Suprapubic skin (tissue), 3 donors: Measurements from ENCODE around the gene TTLL3.

Source experiments
- POLR2A ChIP-seq, 2 donors: fragments of 450-650 bp; IDR thresholded peaks; one replicate each; pipeline ENCODE4 v1.6.1; 2017; ENCODE audit warnings: antibody characterized with exemption in 2 of 2, mild to moderate bottlenecking in 2 of 2, moderate library complexity in 2 of 2
- TF ChIP-seq, protein P1 (sequence below), 2 donors: fragments of 200-600 bp in 1 of 2; fragments of 450-650 bp in 1 of 2; sonication (generic) in 1 of 2; IDR thresholded peaks; one replicate each; pipeline ENCODE4 v1.5.1; 2016 to 2019; ENCODE audit warnings: antibody characterized with exemption in 2 of 2, mild to moderate bottlenecking in 1 of 2, moderate library complexity in 1 of 2

GRCh38 chr3:9841015-9841414 is 31.0 kb downstream of the TTLL3 start:
- TF ChIP-seq POLR2A (IDR thresholded peaks at IDR 0.05): no peak
- TF ChIP-seq, protein P1, sequence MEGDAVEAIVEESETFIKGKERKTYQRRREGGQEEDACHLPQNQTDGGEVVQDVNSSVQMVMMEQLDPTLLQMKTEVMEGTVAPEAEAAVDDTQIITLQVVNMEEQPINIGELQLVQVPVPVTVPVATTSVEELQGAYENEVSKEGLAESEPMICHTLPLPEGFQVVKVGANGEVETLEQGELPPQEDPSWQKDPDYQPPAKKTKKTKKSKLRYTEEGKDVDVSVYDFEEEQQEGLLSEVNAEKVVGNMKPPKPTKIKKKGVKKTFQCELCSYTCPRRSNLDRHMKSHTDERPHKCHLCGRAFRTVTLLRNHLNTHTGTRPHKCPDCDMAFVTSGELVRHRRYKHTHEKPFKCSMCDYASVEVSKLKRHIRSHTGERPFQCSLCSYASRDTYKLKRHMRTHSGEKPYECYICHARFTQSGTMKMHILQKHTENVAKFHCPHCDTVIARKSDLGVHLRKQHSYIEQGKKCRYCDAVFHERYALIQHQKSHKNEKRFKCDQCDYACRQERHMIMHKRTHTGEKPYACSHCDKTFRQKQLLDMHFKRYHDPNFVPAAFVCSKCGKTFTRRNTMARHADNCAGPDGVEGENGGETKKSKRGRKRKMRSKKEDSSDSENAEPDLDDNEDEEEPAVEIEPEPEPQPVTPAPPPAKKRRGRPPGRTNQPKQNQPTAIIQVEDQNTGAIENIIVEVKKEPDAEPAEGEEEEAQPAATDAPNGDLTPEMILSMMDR (IDR thresholded peaks at IDR 0.05): no peak
